NCI-H2107 treated with DMSO at 0.1 percent for 48 hours (cell line): Measurements from ENCODE around the gene PRCD.

ENCODE experiments used
- DNase-seq: peaks from one replicate; lab custom pipeline; 2025; ENCODE audit not compliant: unreplicated experiment; lab: John Stamatoyannopoulos, UW

Gene PRCD

GRCh38 chr17:76593384-76593826 is 53.6 kb downstream of the PRCD start:
- peak; percentile 74 for DNase-seq

- DNase-seq, result no peak
Measured at GRCh38 chr17:76593959-76594358, 54.1 kb downstream of the PRCD start.

GRCh38 chr17:76594690-76595089 is 54.8 kb downstream of the PRCD start:
- DNase-seq, result no peak
